ENCODE data around the gene RAD18. TPM values are rescaled to one million over a fixed set of nuclear protein-coding genes. Genes with fewer than 3 reads are reported as not detected.

The RAD18 gene
- polyA plus RNA-seq, 1 of the 3 experiments (the other 2 are of a cell fraction): 5.7 TPM

GRCh38 chr3:8891774-8892173 lies 71.5 kb downstream of the RAD18 start:
- peak overlapping the region; percentile 68 to 73 for H3K27ac ChIP-seq (ENCODE audit: low read depth in 2 of 2, low read length in 1 of 2)
- H2AFZ ChIP-seq (ENCODE audit: low read depth): no peak overlapping the region
- H4K20me1 ChIP-seq (ENCODE audit: insufficient read depth): no peaks in the 10 kb centered on the region
- no peaks in the 10 kb centered on the region for H3K9me2 ChIP-seq
- H3K4me2 ChIP-seq: 0 out of 2 replicates have a peak overlapping the region, but pooled peaks have one; percentile 0
- H3K27me3 ChIP-seq (ENCODE audit: insufficient read depth): no peaks in the 10 kb centered on the region
- H3K79me2 ChIP-seq (ENCODE audit: insufficient read depth): 0 out of 2 replicates have a peak, but pooled peaks cover 7% of the 10 kb centered on the region
- peaks cover 12 to 31% of the 10 kb centered on the region in 2 experiments for H3K4me1 ChIP-seq (ENCODE audit: control insufficient read depth in 1 of 2, insufficient read depth in 2 of 2, low read depth in 1 of 2, low read length in 1 of 2)
- peak overlapping the region; percentile 21; the same call in 1 of the 2 replicates for H3K9ac ChIP-seq
- no peak overlapping the region for H3K4me3 ChIP-seq (ENCODE audit: low read depth in 2 of 2, low read length in 1 of 2)
- H3K9me3 ChIP-seq: no peaks in the 10 kb centered on the region
- CTCF ChIA-PET: interaction anchor here (3.2 kb wide), 1 partner anchor 123 kb away, joined by 14 read pairs; the partner anchor contains the start of gene OXTR
- no peak for TF ChIP-seq CTCF (IDR thresholded peaks at IDR 0.05)
- no peak for TF ChIP-seq YY1 (IDR thresholded peaks at IDR 0.05; ENCODE audit: low read depth)
- no peak for TF ChIP-seq MAX (IDR thresholded peaks at IDR 0.05; ENCODE audit: low read depth)
- peak in 1 of 2 experiments; percentile 60; a peak in 1 of 4 replicates for TF ChIP-seq EP300 (IDR thresholded peaks at IDR 0.05; ENCODE audit: borderline replicate concordance in 1 of 2, low read depth in 1 of 2, low read length in 1 of 2)
- no peak for TF ChIP-seq SMC3 (IDR thresholded peaks at IDR 0.05; ENCODE audit: low read depth, low read length)
- TF ChIP-seq, protein P1, sequence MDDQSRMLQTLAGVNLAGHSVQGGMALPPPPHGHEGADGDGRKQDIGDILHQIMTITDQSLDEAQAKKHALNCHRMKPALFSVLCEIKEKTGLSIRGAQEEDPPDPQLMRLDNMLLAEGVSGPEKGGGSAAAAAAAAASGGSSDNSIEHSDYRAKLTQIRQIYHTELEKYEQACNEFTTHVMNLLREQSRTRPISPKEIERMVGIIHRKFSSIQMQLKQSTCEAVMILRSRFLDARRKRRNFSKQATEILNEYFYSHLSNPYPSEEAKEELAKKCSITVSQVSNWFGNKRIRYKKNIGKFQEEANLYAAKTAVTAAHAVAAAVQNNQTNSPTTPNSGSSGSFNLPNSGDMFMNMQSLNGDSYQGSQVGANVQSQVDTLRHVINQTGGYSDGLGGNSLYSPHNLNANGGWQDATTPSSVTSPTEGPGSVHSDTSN (IDR thresholded peaks at IDR 0.05): 0 out of 2 replicates have a peak, but pooled peaks have one; percentile 41
- TF ChIP-seq FOSL2 (IDR thresholded peaks at IDR 0.05; ENCODE audit: borderline replicate concordance, low read depth): peak; percentile 57; the same call in 1 of the 2 replicates
- TF ChIP-seq ELF1 (IDR thresholded peaks at IDR 0.05): no peak
- TF ChIP-seq JUND (IDR thresholded peaks at IDR 0.05): peak; percentile 50
- TF ChIP-seq MEF2A (IDR thresholded peaks at IDR 0.05; ENCODE audit: borderline replicate concordance, low read depth): peak; percentile 73
- peaks cover 8 to 15% of the 10 kb centered on the region in 2 experiments for H3K36me3 ChIP-seq (replicated peaks in 1 of 2; ENCODE audit: control insufficient read depth in 1 of 2, insufficient read depth in 2 of 2, low read length in 1 of 2)
- H3F3A ChIP-seq (replicated peaks; ENCODE audit: insufficient read depth): peaks cover 21% of the 10 kb centered on the region
- WGBS (ENCODE audit: low lambda C conversion rate): 27% methylated on average over 1 of the region's 1 CpG
- POLR2A ChIA-PET: no interaction called here
- no peak for DNase-seq

GRCh38 chr3:8891303-8891702 lies 72.0 kb downstream of the RAD18 start:
- Histone ChIP-seq H3K4me3 (ENCODE audit: low read depth in 2 of 2, low read length in 1 of 2) (no peak overlapping the region), H3K9me3 (no peaks in the 10 kb centered on the region), H4K20me1 (ENCODE audit: insufficient read depth) (no peaks in the 10 kb centered on the region), H3K4me1 (ENCODE audit: control insufficient read depth in 1 of 2, insufficient read depth in 2 of 2, low read depth in 1 of 2, low read length in 1 of 2) (peaks cover 12 to 31% of the 10 kb centered on the region in 2 experiments), H3F3A (replicated peaks; ENCODE audit: insufficient read depth) (peaks cover 21% of the 10 kb centered on the region), H3K27me3 (ENCODE audit: insufficient read depth) (no peaks in the 10 kb centered on the region), H3K9me2 (no peaks in the 10 kb centered on the region), H3K4me2 (0 out of 2 replicates have a peak overlapping the region, but pooled peaks have one; percentile 0), H2AFZ (ENCODE audit: low read depth) (no peak overlapping the region), H3K9ac (peak overlapping the region; percentile 21; the same call in 1 of the 2 replicates), H3K27ac (ENCODE audit: low read depth in 2 of 2, low read length in 1 of 2) (peak overlapping the region; percentile 68 to 73), H3K36me3 (replicated peaks in 1 of 2; ENCODE audit: control insufficient read depth in 1 of 2, insufficient read depth in 2 of 2, low read length in 1 of 2) (peaks cover 5 to 12% of the 10 kb centered on the region in 2 experiments), H3K79me2 (ENCODE audit: insufficient read depth) (0 out of 2 replicates have a peak, but pooled peaks cover 7% of the 10 kb centered on the region)
- TF ChIP-seq POLR2AphosphoS5 (IDR thresholded peaks at IDR 0.05; ENCODE audit: low read depth, low read length) (no peak), RXRA (IDR thresholded peaks at IDR 0.05; ENCODE audit: borderline replicate concordance, low read depth) (no peak), GATA2 (CRISPR knock-in tag; IDR thresholded peaks at IDR 0.05) (no peak), ELF1 (IDR thresholded peaks at IDR 0.05) (no peak), TCF12 (IDR thresholded peaks at IDR 0.05) (0 out of 2 replicates have a peak, but pooled peaks have one; percentile 7), RAD21 (IDR thresholded peaks at IDR 0.05; ENCODE audit: low read length) (no peak), FOXJ3 (CRISPR knock-in tag; IDR thresholded peaks at IDR 0.05) (no peak), CTCF (IDR thresholded peaks at IDR 0.05) (no peak), EP300 (IDR thresholded peaks at IDR 0.05; ENCODE audit: borderline replicate concordance in 1 of 2, low read depth in 1 of 2, low read length in 1 of 2) (peak in 1 of 2 experiments; percentile 48; a peak in 1 of 4 replicates)
- POLR2A ChIA-PET: no interaction called here
- DNase-seq: no peak
- CTCF ChIA-PET: interaction anchor here (0.9 to 3.2 kb wide), 2 partner anchors 15 to 122 kb away, joined by 3 to 14 read pairs; partner anchors contain the start of gene OXTR

Measured in SK-N-SH (cell line).